Measurements from ENCODE around the gene ARFRP1. TPM values are rescaled to one million over a fixed set of nuclear protein-coding genes. Genes with fewer than 3 reads are reported as not detected.

The ARFRP1 gene
- total and polyA plus RNA-seq, 2 of the 13 experiments (the other 11 are each of a cell fraction or from before 2014, with no cell fraction given) = 32.0 to 51.1 TPM

GRCh38 chr20:63658749-63659187 lies 49.0 kb downstream of the ARFRP1 start (continued):
- TF ChIP-seq UBTF (CRISPR knock-in tag; IDR thresholded peaks at IDR 0.05) (peak; percentile 2; the same call in 1 of the 2 replicates), MXD1 (CRISPR knock-in tag; IDR thresholded peaks at IDR 0.05) (peak; percentile 35; the same call in 1 of the 2 replicates), HIC2 (CRISPR knock-in tag; IDR thresholded peaks at IDR 0.05; ENCODE audit: low read depth) (0 out of 2 replicates have a peak, but pooled peaks have one; percentile 3), FOXA1 (IDR thresholded peaks at IDR 0.05) (no peak), FOXA1 (CRISPR knock-in tag; IDR thresholded peaks at IDR 0.05) (no peak), ZBTB40 (IDR thresholded peaks at IDR 0.05) (no peak), ZBTB40 (CRISPR knock-in tag; IDR thresholded peaks at IDR 0.05) (peak; percentile 3; the same call in 1 of the 2 replicates), ZNF33B (CRISPR knock-in tag; IDR thresholded peaks at IDR 0.05) (no peak), DNMT3B (CRISPR knock-in tag; conservative IDR thresholded peaks at IDR 0.05) (no peak), NKX3-1 (CRISPR knock-in tag; IDR thresholded peaks at IDR 0.05) (no peak), CTCF (CRISPR knock-in tag; IDR thresholded peaks at IDR 0.05) (peak; percentile 27; the same call in 1 of the 2 replicates), ZNF619 (CRISPR knock-in tag; IDR thresholded peaks at IDR 0.05) (peak; percentile 33; the same call in 1 of the 2 replicates), JUNB (CRISPR knock-in tag; IDR thresholded peaks at IDR 0.05; ENCODE audit: borderline replicate concordance) (no peak), SETDB1 (CRISPR knock-in tag; IDR thresholded peaks at IDR 0.05; ENCODE audit: borderline replicate concordance) (no peak), KAT2B (IDR thresholded peaks at IDR 0.05; ENCODE audit: borderline replicate concordance, low read depth, low read length) (no peak)
